ENCODE results near the gene VAV3. TPM values are rescaled to one million over a fixed set of nuclear protein-coding genes. Genes with fewer than 3 reads are reported as not detected.

The VAV3 gene
- total RNA-seq, 2 donors from 2014 or later: 69.1 to 102 TPM

GRCh38 chr1:107549152-107549810 lies 415.7 kb downstream of the VAV3 start:
- intact Hi-C loops (cut with DNase I, micrococcal nuclease): no loop called here
- ATAC-seq: no peak
- DNase-seq: no peak

GRCh38 chr1:107548276-107548675 lies 416.7 kb downstream of the VAV3 start:
- ATAC-seq: no peak
- no peak for DNase-seq
- intact Hi-C loops (cut with DNase I, micrococcal nuclease): no loop called here

- ATAC-seq (peak; percentile 75), DNase-seq (no peak)
- intact Hi-C loops (cut with DNase I, micrococcal nuclease): no loop called here
Observed at GRCh38 chr1:107547363-107548155, 417.4 kb downstream of the VAV3 start.

GRCh38 chr1:107546576-107546975 lies 418.4 kb downstream of the VAV3 start:
- no peak for ATAC-seq
- no peak for DNase-seq
- intact Hi-C loops (cut with DNase I, micrococcal nuclease): no loop called here

GRCh38 chr1:107545879-107546278 lies 419.1 kb downstream of the VAV3 start:
- ATAC-seq (no peak), DNase-seq (no peak)
- intact Hi-C loops (cut with DNase I, micrococcal nuclease): no loop called here

GRCh38 chr1:107545056-107545577 lies 419.9 kb downstream of the VAV3 start:
- DNase-seq (no peak), ATAC-seq (no peak)
- intact Hi-C loops (cut with DNase I, micrococcal nuclease): no loop called here

GRCh38 chr1:107544285-107544684 lies 420.7 kb downstream of the VAV3 start:
- no peak for ATAC-seq
- intact Hi-C loops (cut with DNase I, micrococcal nuclease): no loop called here
- DNase-seq: no peak

GRCh38 chr1:107541412-107541811 lies 423.6 kb downstream of the VAV3 start:
- intact Hi-C loops (cut with DNase I, micrococcal nuclease): no loop called here
- DNase-seq: no peak
- ATAC-seq: no peak

GRCh38 chr1:107538502-107538901 lies 426.5 kb downstream of the VAV3 start:
- intact Hi-C loops (cut with DNase I, micrococcal nuclease): no loop called here
- ATAC-seq (no peak), DNase-seq (no peak)

GRCh38 chr1:107536266-107536665 lies 428.7 kb downstream of the VAV3 start:
- intact Hi-C loops (cut with DNase I, micrococcal nuclease): no loop called here
- peak; percentile 94 for ATAC-seq
- DNase-seq: peak; percentile 80 to 82

GRCh38 chr1:107535091-107535490 lies 429.9 kb downstream of the VAV3 start:
- peak; percentile 29 to 51 for DNase-seq
- peak; percentile 57 for ATAC-seq
- intact Hi-C loops (cut with DNase I, micrococcal nuclease): no loop called here

- intact Hi-C loops (cut with DNase I, micrococcal nuclease): loop anchor here in 1 of 2 donors (5.0 kb wide), 1 partner anchor 213 kb away; no protein-coding TSS in a partner anchor
- peak; percentile 16 to 33 for DNase-seq
- peak; percentile 62 for ATAC-seq
Observed at GRCh38 chr1:107534632-107535031, 430.3 kb downstream of the VAV3 start.

GRCh38 chr1:107533436-107533835 lies 431.5 kb downstream of the VAV3 start:
- no peak for DNase-seq
- intact Hi-C loops (cut with DNase I, micrococcal nuclease): loop anchor here in 1 of 2 donors (5.0 kb wide), 1 partner anchor 214 kb away; no protein-coding TSS in a partner anchor
- ATAC-seq: no peak

GRCh38 chr1:107532318-107532717 lies 432.7 kb downstream of the VAV3 start:
- no peak for DNase-seq
- intact Hi-C loops (cut with DNase I, micrococcal nuclease): loop anchor here in 1 of 2 donors (5.0 kb wide), 1 partner anchor 215 kb away; no protein-coding TSS in a partner anchor
- no peak for ATAC-seq

- intact Hi-C loops (cut with DNase I, micrococcal nuclease): loop anchor here in 1 of 2 donors (5.0 kb wide), 1 partner anchor 216 kb away; no protein-coding TSS in a partner anchor
- DNase-seq (no peak), ATAC-seq (no peak)
Observed at GRCh38 chr1:107531065-107531908, 433.7 kb downstream of the VAV3 start.

- intact Hi-C loops (cut with DNase I, micrococcal nuclease): loop anchor here in 1 of 2 donors (5.0 kb wide), 1 partner anchor 217 kb away; no protein-coding TSS in a partner anchor
- ATAC-seq (no peak), DNase-seq (no peak)
Observed at GRCh38 chr1:107530543-107530942, 434.4 kb downstream of the VAV3 start.

- peak in 1 of 2 donors; percentile 10 for DNase-seq
Observed at GRCh38 chr1:107529511-107530149, 435.4 kb downstream of the VAV3 start.

GRCh38 chr1:107526524-107527198 lies 438.3 kb downstream of the VAV3 start:
- ATAC-seq: no peak
- no peak for DNase-seq
- intact Hi-C loops (cut with DNase I, micrococcal nuclease): loop anchor here in 1 of 2 donors (5.0 kb wide), 1 partner anchor 249 kb away; no protein-coding TSS in a partner anchor

More at GRCh38 chr1:107529511-107530149, 435.4 kb downstream of the VAV3 start:
- intact Hi-C loops (cut with DNase I, micrococcal nuclease): loop anchor here in 1 of 2 donors (5.0 kb wide), 2 partner anchors 218 to 252 kb away; no protein-coding TSS in a partner anchor
- ATAC-seq: peak; percentile 91

Measured in left colon (tissue), 2 donors.